Left renal pelvis (tissue), 4 donors: ENCODE data around the gene FYTTD1. TPM values are rescaled to one million over a fixed set of nuclear protein-coding genes. Genes with fewer than 3 reads are reported as not detected.

Experiments
- DNase-seq, 4 donors: peaks; one replicate each; pipeline ENCODE4 v3.0.0-alpha.2; 2013; ENCODE audit warnings: low read depth in 4 of 4, low spot score in 3 of 4
- polyA plus RNA-seq, 4 donors: library from polyadenylated mRNA; unstranded; fragments of 120-200 nt; gene quantifications; one replicate each; pipeline ENCODE4 v1.2.1, GENCODE V29; 2013; ENCODE audit not compliant: insufficient read length in 4 of 4

Gene FYTTD1
- polyA plus RNA-seq, 4 donors, result 86.2 to 128 (median 108) TPM

GRCh38 chr3:197736491-197737318, 13.0 kb upstream of the FYTTD1 start, which contains the start of gene RUBCN:
TSS of gene RUBCN (minus strand) at chr3:197736904. CDS start at chr3:197736719, 185 bp downstream.
- DNase-seq, result peak; percentile 75 to 86 (median 84)

- no peak for DNase-seq
Observed at GRCh38 chr3:197737319-197737649, 12.4 kb upstream of the FYTTD1 start.

GRCh38 chr3:197737749-197738462, 11.8 kb upstream of the FYTTD1 start:
- no peak for DNase-seq

- DNase-seq, result no peak
Observed at GRCh38 chr3:197742787-197743186, 6.9 kb upstream of the FYTTD1 start.

- no peak for DNase-seq
Observed at GRCh38 chr3:197746209-197746608, 3.5 kb upstream of the FYTTD1 start.

GRCh38 chr3:197746801-197747237, 2.9 kb upstream of the FYTTD1 start:
- DNase-seq, result no peak

GRCh38 chr3:197748597-197749314, 927 bp upstream of the FYTTD1 start:
- DNase-seq, result no peak

GRCh38 chr3:197749315-197749600, 425 bp upstream of the FYTTD1 start:
- DNase-seq, result peak in 2 of 4 donors; percentile 15 to 50

- peak in 1 of 4 donors; percentile 32 for DNase-seq
Observed at GRCh38 chr3:197750396-197750831, 731 bp downstream of the FYTTD1 start.

GRCh38 chr3:197750858-197751737, 1.4 kb downstream of the FYTTD1 start:
- DNase-seq, result peak in 2 of 4 donors; percentile 6 to 38

- DNase-seq, result no peak
Observed at GRCh38 chr3:197752107-197752506, 2.4 kb downstream of the FYTTD1 start.

- DNase-seq, result no peak
Observed at GRCh38 chr3:197753263-197753662, 3.6 kb downstream of the FYTTD1 start.

GRCh38 chr3:197756704-197757103, 7.0 kb downstream of the FYTTD1 start:
- DNase-seq, result no peak

- no peak for DNase-seq
Observed at GRCh38 chr3:197758512-197758911, 8.8 kb downstream of the FYTTD1 start.

GRCh38 chr3:197761784-197762183, 12.1 kb downstream of the FYTTD1 start:
- DNase-seq, result no peak

- DNase-seq, result no peak
Observed at GRCh38 chr3:197775317-197775716, 25.6 kb downstream of the FYTTD1 start.

- DNase-seq, result no peak
Observed at GRCh38 chr3:197782230-197782629, 32.5 kb downstream of the FYTTD1 start.

GRCh38 chr3:197784019-197784585, 34.4 kb downstream of the FYTTD1 start:
- DNase-seq, result no peak

- DNase-seq, result no peak
Observed at GRCh38 chr3:197787412-197787811, 37.7 kb downstream of the FYTTD1 start.

GRCh38 chr3:197789309-197789708, 39.6 kb downstream of the FYTTD1 start:
- DNase-seq, result no peak
